SK-N-SH (cell line): ENCODE results near the gene ADAMTS9. TPM values are rescaled to one million over a fixed set of nuclear protein-coding genes. Genes with fewer than 3 reads are reported as not detected.

Experiments used
- CTCF ChIA-PET: fragments of 300-600, 350-600 bp; formaldehyde crosslinking; extraction: SDS; loops from one replicate; lab custom pipeline; 2021; lab: Yijun Ruan, JAX
- POLR2A ChIA-PET: fragments of 350-600 bp; sonication (Branson Sonifier 250); formaldehyde crosslinking; extraction: SDS; loops from one replicate; lab custom pipeline; 2020; ENCODE audit warnings: antibody characterized with exemption, inconsistent platforms; lab: Yijun Ruan, JAX
- DNase-seq: peaks from one replicate; pipeline ENCODE4 v3.0.0; 2012
- H2AFZ ChIP-seq: fragments of 200-600 bp; sonication (generic); 2 replicates; pipeline ENCODE4 v1.8.1; 2016; ENCODE audit warnings: antibody characterized with exemption, mild to moderate bottlenecking, low read depth
- H3F3A ChIP-seq: fragments of 200-600 bp; sonication (generic); replicated peaks from 2 replicates; pipeline ENCODE3; 2016; ENCODE audit warnings: antibody characterized with exemption, mild to moderate bottlenecking; ENCODE audit not compliant: insufficient read depth
- H3K27ac ChIP-seq, 2 experiments: fragments of 200-500 bp in 1 of 2; fragments of 200-600 bp in 1 of 2; sonication (Bioruptor generic) in 1 of 2; sonication (generic), shearing (Covaris generic) in 1 of 2; 2 replicates each; pipeline versions ENCODE4 v1.5.1 to v1.6.1; 2014 to 2016; ENCODE audit warnings: low read depth in 2 of 2, inconsistent platforms in 1 of 2, low read length in 1 of 2, mild to moderate bottlenecking in 1 of 2, mixed read lengths in 1 of 2
- H3K27me3 ChIP-seq: fragments of 200-600 bp; sonication (generic), shearing (Covaris generic); 2 replicates; pipeline ENCODE4 v1.6.1; 2016; ENCODE audit warnings: mixed run types; ENCODE audit not compliant: insufficient read depth
- H3K36me3 ChIP-seq, 2 experiments: fragments of 200-500 bp in 1 of 2; fragments of 200-600 bp in 1 of 2; sonication (Bioruptor generic) in 1 of 2; sonication (generic) in 1 of 2; replicated peaks in 1 of 2; 2 replicates each; pipeline versions ENCODE3 to v1.5.1; 2014 to 2016; ENCODE audit warnings: low read length in 1 of 2, mild to moderate bottlenecking in 1 of 2; ENCODE audit not compliant: insufficient read depth in 2 of 2, control insufficient read depth in 1 of 2
- H3K4me1 ChIP-seq, 2 experiments: fragments of 200-500 bp in 1 of 2; fragments of 200-600 bp in 1 of 2; sonication (Bioruptor generic) in 1 of 2; sonication (generic), shearing (Covaris generic) in 1 of 2; 2 replicates each; pipeline versions ENCODE4 v1.5.1 to v1.6.1; 2014 to 2016; ENCODE audit warnings: low read depth in 1 of 2, low read length in 1 of 2, mixed run types in 1 of 2; ENCODE audit not compliant: insufficient read depth in 2 of 2, control insufficient read depth in 1 of 2
- H3K4me2 ChIP-seq: fragments of 200-600 bp; sonication (generic), shearing (Covaris generic); 2 replicates; pipeline ENCODE4 v1.6.1; 2017; ENCODE audit warnings: mixed run types
- H3K4me3 ChIP-seq, 2 experiments: fragments of 200-500 bp in 1 of 2; fragments of 200-600 bp in 1 of 2; sonication (Bioruptor generic) in 1 of 2; sonication (generic), shearing (Covaris generic) in 1 of 2; 2 replicates each; pipeline versions ENCODE4 v1.5.1 to v1.8.1; 2014 to 2016; ENCODE audit warnings: low read depth in 2 of 2, inconsistent platforms in 1 of 2, low read length in 1 of 2, mild to moderate bottlenecking in 1 of 2, mixed read lengths in 1 of 2, moderate library complexity in 1 of 2
- H3K79me2 ChIP-seq: fragments of 200-600 bp; sonication (generic); 2 replicates; pipeline ENCODE4 v1.8.1; 2017; ENCODE audit warnings: mild to moderate bottlenecking; ENCODE audit not compliant: insufficient read depth
- H3K9ac ChIP-seq: fragments of 200-600 bp; sonication (generic); 2 replicates; pipeline ENCODE4 v1.6.1; 2017; ENCODE audit warnings: mixed run types
- H3K9me2 ChIP-seq: fragments of 200-600 bp; sonication (generic); 2 replicates; pipeline ENCODE4 v1.6.1; 2017; ENCODE audit warnings: mixed run types
- H3K9me3 ChIP-seq: fragments of 200-600 bp; sonication (generic); 2 replicates; pipeline ENCODE4 v1.6.1; 2017; ENCODE audit warnings: mixed run types, mild to moderate bottlenecking, moderate library complexity
- H4K20me1 ChIP-seq: fragments of 200-600 bp; sonication (generic); 2 replicates; pipeline ENCODE4 v1.6.1; 2017; ENCODE audit warnings: mild to moderate bottlenecking, mixed run types; ENCODE audit not compliant: insufficient read depth
- ELF1 ChIP-seq: IDR thresholded peaks from 2 replicates; pipeline ENCODE4 v1.4.0; 2012
- EP300 ChIP-seq, 2 experiments: IDR thresholded peaks; 2 replicates each; pipeline versions ENCODE4 v1.4.0 to v1.6.1; 2012; ENCODE audit warnings: borderline replicate concordance in 1 of 2, low read depth in 1 of 2, low read length in 1 of 2
- EZH2phosphoT487 ChIP-seq: fragments of 200-600 bp; sonication (generic); IDR thresholded peaks from 2 replicates; pipeline ENCODE4 v1.6.1; 2017; ENCODE audit warnings: low read depth, mixed run types, mild to moderate bottlenecking, antibody characterized with exemption, moderate library complexity, borderline replicate concordance
- FOXJ3 ChIP-seq: sonication (generic); formaldehyde crosslinking; IDR thresholded peaks from 2 replicates; pipeline ENCODE4 v1.5.1; 2020; ENCODE audit warnings: mild to moderate bottlenecking, missing genetic modification reagents
- GATA2 ChIP-seq: sonication (generic); formaldehyde crosslinking; IDR thresholded peaks from 2 replicates; pipeline ENCODE4 v1.5.0; 2020; ENCODE audit warnings: mild to moderate bottlenecking, missing genetic modification reagents
- MEF2A ChIP-seq: IDR thresholded peaks from 2 replicates; pipeline ENCODE4 v1.4.0; 2012; ENCODE audit warnings: low read depth, borderline replicate concordance
- NRF1 ChIP-seq: IDR thresholded peaks from 2 replicates; pipeline ENCODE4 v1.6.1; 2012; ENCODE audit warnings: low read depth, mild to moderate bottlenecking, low read length
- POLR2AphosphoS5 ChIP-seq: IDR thresholded peaks from 2 replicates; pipeline ENCODE4 v1.6.1; 2012; ENCODE audit warnings: low read depth, low read length
- RAD21 ChIP-seq: IDR thresholded peaks from 2 replicates; pipeline ENCODE4 v1.6.1; 2012; ENCODE audit warnings: mild to moderate bottlenecking, low read length
- RCOR1 ChIP-seq: fragments of 150-350 bp; IDR thresholded peaks from 2 replicates; pipeline ENCODE4 v1.6.1; 2017; ENCODE audit warnings: antibody characterized with exemption, low read length
- RFX5 ChIP-seq: IDR thresholded peaks from 2 replicates; pipeline ENCODE4 v1.6.1; 2012; ENCODE audit warnings: mild to moderate bottlenecking, improper control_type of control experiment, low read length
- RXRA ChIP-seq: IDR thresholded peaks from 2 replicates; pipeline ENCODE4 v1.4.0; 2012; ENCODE audit warnings: low read depth, mild to moderate bottlenecking, borderline replicate concordance
- SIN3A ChIP-seq: IDR thresholded peaks from 2 replicates; pipeline ENCODE4 v1.6.1; 2012; ENCODE audit warnings: low read depth, mild to moderate bottlenecking, low read length, moderate library complexity, borderline replicate concordance
- TAF1 ChIP-seq: IDR thresholded peaks from 2 replicates; pipeline ENCODE4 v1.6.1; 2012; ENCODE audit warnings: low read depth, mild to moderate bottlenecking, low read length, moderate library complexity, borderline replicate concordance
- TCF12 ChIP-seq: IDR thresholded peaks from 2 replicates; pipeline ENCODE4 v1.4.0; 2012
- TEAD4 ChIP-seq: IDR thresholded peaks from 2 replicates; pipeline ENCODE4 v1.4.0; 2012; ENCODE audit warnings: mild to moderate bottlenecking, borderline replicate concordance; ENCODE audit not compliant: insufficient read depth
- WGBS: methylation state at CpG from one replicate; pipeline ENCODE4 v1.1.6; 2017; ENCODE audit warnings: low lambda C conversion rate; 5-methylcytosine and 5-hydroxymethylcytosine counted together
- polyA plus RNA-seq, 3 experiments: library from polyadenylated mRNA; depleted of rRNA; stranded (reverse); fragments of >200 nt; gene quantifications; 2 replicates each; pipeline ENCODE4 v1.2.3, GENCODE V29; 2012
- TF ChIP-seq, protein P1 (sequence below): IDR thresholded peaks from 2 replicates; pipeline ENCODE4 v1.4.0; 2012; ENCODE audit warnings: low read depth, borderline replicate concordance
- TF ChIP-seq, protein P2 (sequence below): IDR thresholded peaks from 2 replicates; pipeline ENCODE4 v1.6.1; 2012; ENCODE audit warnings: mild to moderate bottlenecking, low read depth, low read length, moderate library complexity
- TF ChIP-seq, protein P3 (sequence below): fragments of 150-350 bp; IDR thresholded peaks from 2 replicates; pipeline ENCODE4 v1.6.1; 2017; ENCODE audit warnings: antibody characterized with exemption, low read length, low read depth, borderline replicate concordance
- TF ChIP-seq, protein P4 (sequence below): IDR thresholded peaks from 2 replicates; pipeline ENCODE4 v1.4.0; 2012; ENCODE audit warnings: low read depth
- TF ChIP-seq, protein P5 (sequence below): fragments of 200-600 bp; sonication (generic); IDR thresholded peaks from 2 replicates; pipeline ENCODE4 v1.6.1; 2017; ENCODE audit warnings: antibody characterized with exemption, mild to moderate bottlenecking, moderate library complexity

The ADAMTS9 gene
- polyA plus RNA-seq, 1 of the 3 experiments (the other 2 are of a cell fraction): 4.1 TPM

DNA sequence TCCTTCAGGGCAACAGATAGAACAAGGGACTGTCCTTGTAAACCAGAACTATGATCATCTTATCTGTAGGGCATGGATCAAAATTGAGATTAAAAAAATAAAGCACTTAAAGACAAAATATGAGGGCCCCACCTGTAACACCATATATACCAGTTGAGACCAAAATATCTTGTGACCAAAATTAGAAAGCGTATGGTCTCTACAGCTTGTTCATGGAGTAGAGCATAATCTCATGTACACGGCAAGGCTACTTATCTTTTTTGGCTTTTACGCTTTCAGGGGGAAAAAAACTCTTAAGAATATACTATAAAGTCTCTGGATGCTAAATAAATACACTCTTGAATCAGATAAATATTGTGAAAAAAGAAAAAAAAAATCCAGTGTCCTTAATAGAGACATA is 49.3 kb downstream of the ADAMTS9 start (continued):
- TF ChIP-seq EP300 (IDR thresholded peaks at IDR 0.05; ENCODE audit: borderline replicate concordance in 1 of 2, low read depth in 1 of 2, low read length in 1 of 2): no peak
- no peak for TF ChIP-seq RFX5
- TF ChIP-seq SIN3A: no peak

DNA sequence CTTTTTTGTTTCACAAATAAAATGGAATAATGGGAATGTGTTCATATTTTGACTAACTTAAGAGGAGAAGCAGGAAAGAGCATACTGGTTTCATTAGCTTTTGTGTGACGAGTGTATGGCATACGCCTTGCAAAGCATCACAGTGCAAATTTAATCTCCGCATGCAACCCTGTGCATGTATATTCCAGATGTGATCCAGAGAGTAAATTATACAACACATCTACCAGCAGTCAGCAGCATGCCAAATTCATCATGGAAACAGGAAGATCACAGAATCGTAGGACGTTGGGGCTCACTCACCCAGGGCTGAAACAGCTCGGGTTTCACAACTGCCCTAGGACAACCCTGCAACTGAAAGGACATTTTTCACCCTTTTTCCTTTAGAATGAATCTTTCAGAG is 53.4 kb downstream of the ADAMTS9 start:
- no peaks in the 10 kb centered on the region for H3K79me2 ChIP-seq
- WGBS: 84% methylated on average over 6 of the region's 6 CpGs
- H4K20me1 ChIP-seq: no peaks in the 10 kb centered on the region
- H3K4me3 ChIP-seq: no peak overlapping the region
- TF ChIP-seq RFX5: no peak
- TF ChIP-seq TAF1: no peak
- TF ChIP-seq, protein P1, sequence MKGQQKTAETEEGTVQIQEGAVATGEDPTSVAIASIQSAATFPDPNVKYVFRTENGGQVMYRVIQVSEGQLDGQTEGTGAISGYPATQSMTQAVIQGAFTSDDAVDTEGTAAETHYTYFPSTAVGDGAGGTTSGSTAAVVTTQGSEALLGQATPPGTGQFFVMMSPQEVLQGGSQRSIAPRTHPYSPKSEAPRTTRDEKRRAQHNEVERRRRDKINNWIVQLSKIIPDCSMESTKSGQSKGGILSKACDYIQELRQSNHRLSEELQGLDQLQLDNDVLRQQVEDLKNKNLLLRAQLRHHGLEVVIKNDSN: no peak
- TF ChIP-seq, protein P2, sequence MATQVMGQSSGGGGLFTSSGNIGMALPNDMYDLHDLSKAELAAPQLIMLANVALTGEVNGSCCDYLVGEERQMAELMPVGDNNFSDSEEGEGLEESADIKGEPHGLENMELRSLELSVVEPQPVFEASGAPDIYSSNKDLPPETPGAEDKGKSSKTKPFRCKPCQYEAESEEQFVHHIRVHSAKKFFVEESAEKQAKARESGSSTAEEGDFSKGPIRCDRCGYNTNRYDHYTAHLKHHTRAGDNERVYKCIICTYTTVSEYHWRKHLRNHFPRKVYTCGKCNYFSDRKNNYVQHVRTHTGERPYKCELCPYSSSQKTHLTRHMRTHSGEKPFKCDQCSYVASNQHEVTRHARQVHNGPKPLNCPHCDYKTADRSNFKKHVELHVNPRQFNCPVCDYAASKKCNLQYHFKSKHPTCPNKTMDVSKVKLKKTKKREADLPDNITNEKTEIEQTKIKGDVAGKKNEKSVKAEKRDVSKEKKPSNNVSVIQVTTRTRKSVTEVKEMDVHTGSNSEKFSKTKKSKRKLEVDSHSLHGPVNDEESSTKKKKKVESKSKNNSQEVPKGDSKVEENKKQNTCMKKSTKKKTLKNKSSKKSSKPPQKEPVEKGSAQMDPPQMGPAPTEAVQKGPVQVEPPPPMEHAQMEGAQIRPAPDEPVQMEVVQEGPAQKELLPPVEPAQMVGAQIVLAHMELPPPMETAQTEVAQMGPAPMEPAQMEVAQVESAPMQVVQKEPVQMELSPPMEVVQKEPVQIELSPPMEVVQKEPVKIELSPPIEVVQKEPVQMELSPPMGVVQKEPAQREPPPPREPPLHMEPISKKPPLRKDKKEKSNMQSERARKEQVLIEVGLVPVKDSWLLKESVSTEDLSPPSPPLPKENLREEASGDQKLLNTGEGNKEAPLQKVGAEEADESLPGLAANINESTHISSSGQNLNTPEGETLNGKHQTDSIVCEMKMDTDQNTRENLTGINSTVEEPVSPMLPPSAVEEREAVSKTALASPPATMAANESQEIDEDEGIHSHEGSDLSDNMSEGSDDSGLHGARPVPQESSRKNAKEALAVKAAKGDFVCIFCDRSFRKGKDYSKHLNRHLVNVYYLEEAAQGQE: no peak
- TF ChIP-seq GATA2 (CRISPR knock-in tag): no peak
- no peak for TF ChIP-seq RCOR1
- TF ChIP-seq POLR2AphosphoS5: no peak
- TF ChIP-seq, protein P3, sequence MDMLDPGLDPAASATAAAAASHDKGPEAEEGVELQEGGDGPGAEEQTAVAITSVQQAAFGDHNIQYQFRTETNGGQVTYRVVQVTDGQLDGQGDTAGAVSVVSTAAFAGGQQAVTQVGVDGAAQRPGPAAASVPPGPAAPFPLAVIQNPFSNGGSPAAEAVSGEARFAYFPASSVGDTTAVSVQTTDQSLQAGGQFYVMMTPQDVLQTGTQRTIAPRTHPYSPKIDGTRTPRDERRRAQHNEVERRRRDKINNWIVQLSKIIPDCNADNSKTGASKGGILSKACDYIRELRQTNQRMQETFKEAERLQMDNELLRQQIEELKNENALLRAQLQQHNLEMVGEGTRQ: no peak
- TF ChIP-seq ELF1: no peak
- TF ChIP-seq RXRA: no peak
- no peak for TF ChIP-seq MEF2A
- no peak for TF ChIP-seq RAD21
- TF ChIP-seq EZH2phosphoT487: no peak
- no peak for TF ChIP-seq TEAD4
- TF ChIP-seq NRF1: no peak
- TF ChIP-seq, protein P4, sequence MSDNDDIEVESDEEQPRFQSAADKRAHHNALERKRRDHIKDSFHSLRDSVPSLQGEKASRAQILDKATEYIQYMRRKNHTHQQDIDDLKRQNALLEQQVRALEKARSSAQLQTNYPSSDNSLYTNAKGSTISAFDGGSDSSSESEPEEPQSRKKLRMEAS: no peak
- TF ChIP-seq, protein P5, sequence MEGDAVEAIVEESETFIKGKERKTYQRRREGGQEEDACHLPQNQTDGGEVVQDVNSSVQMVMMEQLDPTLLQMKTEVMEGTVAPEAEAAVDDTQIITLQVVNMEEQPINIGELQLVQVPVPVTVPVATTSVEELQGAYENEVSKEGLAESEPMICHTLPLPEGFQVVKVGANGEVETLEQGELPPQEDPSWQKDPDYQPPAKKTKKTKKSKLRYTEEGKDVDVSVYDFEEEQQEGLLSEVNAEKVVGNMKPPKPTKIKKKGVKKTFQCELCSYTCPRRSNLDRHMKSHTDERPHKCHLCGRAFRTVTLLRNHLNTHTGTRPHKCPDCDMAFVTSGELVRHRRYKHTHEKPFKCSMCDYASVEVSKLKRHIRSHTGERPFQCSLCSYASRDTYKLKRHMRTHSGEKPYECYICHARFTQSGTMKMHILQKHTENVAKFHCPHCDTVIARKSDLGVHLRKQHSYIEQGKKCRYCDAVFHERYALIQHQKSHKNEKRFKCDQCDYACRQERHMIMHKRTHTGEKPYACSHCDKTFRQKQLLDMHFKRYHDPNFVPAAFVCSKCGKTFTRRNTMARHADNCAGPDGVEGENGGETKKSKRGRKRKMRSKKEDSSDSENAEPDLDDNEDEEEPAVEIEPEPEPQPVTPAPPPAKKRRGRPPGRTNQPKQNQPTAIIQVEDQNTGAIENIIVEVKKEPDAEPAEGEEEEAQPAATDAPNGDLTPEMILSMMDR: no peak
- no peak for TF ChIP-seq TCF12
- no peak for TF ChIP-seq FOXJ3 (CRISPR knock-in tag)
- H3K9ac ChIP-seq: no peak overlapping the region
- peaks cover 6 to 80% of the 10 kb centered on the region in 2 experiments for H3K36me3 ChIP-seq
- no peaks in the 10 kb centered on the region for H3K27me3 ChIP-seq
- H3K4me1 ChIP-seq: peaks cover 0 to 11% of the 10 kb centered on the region in 2 experiments; a peak in 2 of 4 replicates
- POLR2A ChIA-PET: interaction anchor here (0.5 kb wide), 1 partner anchor 104 kb away, joined by 3 read pairs; no protein-coding TSS in a partner anchor
- no peaks in the 10 kb centered on the region for H3K9me2 ChIP-seq
- CTCF ChIA-PET: interaction anchor here (1.4 to 1.8 kb wide), 2 partner anchors 22 to 805 kb away, joined by 4 to 5 read pairs; no protein-coding TSS in a partner anchor
- no peaks in the 10 kb centered on the region for H3K9me3 ChIP-seq
- no peak overlapping the region for H2AFZ ChIP-seq
- no peak overlapping the region for H3K4me2 ChIP-seq
- DNase-seq: no peak
- peak overlapping the region in 1 of 2 experiments; percentile 43; a peak in 2 of 4 replicates for H3K27ac ChIP-seq
- H3F3A ChIP-seq: no peaks in the 10 kb centered on the region
